ENCODE measurements around the gene SRGAP1.
"Not testable (repeated sequence)": the region's sequence is repeated elsewhere in the genome, so short reads cannot be mapped to it uniquely, and the experiment has no call there.

The SRGAP1 gene

GRCh38 chr12:64085154-64085553, 240.7 kb downstream of the SRGAP1 start:
- no peak for DNase-seq (ENCODE audit: low spot score)

DNA sequence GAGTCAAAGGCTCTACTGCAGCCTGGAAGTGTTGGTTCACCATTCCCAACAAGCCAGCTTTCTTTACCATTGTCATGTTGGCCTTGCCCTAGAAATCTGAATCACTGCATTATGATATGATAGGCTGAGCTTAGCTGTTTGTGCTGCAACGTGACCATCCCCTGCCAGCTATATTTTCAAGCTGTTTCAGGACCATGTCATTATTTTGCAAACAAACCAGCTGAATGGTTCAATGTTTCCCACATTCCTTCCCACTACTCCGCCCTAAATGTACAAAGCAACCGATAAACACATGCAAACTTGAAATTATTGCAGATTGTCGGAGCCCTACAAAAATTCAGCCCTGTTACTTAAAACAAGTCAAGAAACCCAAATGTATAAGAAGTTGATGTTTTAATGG, 241.5 kb downstream of the SRGAP1 start:
- DNase-seq (ENCODE audit: low spot score): no peak

- no peak for DNase-seq (ENCODE audit: low spot score)
Measured at GRCh38 chr12:64086946-64087345, 242.4 kb downstream of the SRGAP1 start.

GRCh38 chr12:64087761-64088160, 243.3 kb downstream of the SRGAP1 start:
- DNase-seq (ENCODE audit: low spot score): no peak

- DNase-seq (ENCODE audit: low spot score): peak; percentile 95
Measured at GRCh38 chr12:64088431-64089349, 244.2 kb downstream of the SRGAP1 start.

DNA sequence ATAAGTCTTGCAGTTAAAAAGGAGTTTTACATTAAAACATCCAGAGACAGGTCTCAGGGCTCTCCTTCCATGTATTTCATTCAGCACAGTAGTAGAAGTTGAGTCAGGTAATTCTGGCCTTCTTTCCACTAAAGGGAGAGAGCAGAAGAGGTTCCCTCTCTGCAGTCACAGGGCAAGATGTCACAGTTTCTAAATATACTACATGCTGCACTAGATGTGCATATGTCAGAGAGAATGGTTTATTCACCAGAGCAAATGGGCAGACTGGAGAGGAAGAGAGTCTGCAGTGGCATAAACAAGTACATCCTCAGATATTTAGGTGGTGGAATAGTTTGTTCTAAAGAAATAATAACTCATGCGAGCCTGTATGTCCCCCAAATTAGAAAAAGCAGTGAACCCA, 245.5 kb downstream of the SRGAP1 start:
- no peak for DNase-seq (ENCODE audit: low spot score)

DNA sequence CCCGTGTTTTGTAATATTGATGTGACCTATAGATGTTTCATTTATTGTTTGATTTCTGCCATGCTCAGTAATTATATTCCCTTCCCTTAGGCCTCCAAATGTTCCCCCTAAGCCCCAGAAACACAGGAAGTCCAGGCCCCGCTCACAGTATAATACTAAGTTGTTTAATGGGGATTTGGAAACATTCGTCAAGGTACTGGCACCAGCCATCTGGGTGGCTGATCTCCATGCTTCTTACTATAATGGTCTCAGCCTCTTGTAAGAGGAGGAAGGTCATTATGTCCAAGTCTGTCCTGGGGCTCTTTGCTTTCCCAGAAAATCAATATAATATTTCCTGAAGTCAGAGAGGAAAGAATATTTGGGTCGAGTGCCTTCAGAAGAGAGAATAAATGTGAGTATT, 246.7 kb downstream of the SRGAP1 start:
- DNase-seq (ENCODE audit: low spot score): no peak

DNA sequence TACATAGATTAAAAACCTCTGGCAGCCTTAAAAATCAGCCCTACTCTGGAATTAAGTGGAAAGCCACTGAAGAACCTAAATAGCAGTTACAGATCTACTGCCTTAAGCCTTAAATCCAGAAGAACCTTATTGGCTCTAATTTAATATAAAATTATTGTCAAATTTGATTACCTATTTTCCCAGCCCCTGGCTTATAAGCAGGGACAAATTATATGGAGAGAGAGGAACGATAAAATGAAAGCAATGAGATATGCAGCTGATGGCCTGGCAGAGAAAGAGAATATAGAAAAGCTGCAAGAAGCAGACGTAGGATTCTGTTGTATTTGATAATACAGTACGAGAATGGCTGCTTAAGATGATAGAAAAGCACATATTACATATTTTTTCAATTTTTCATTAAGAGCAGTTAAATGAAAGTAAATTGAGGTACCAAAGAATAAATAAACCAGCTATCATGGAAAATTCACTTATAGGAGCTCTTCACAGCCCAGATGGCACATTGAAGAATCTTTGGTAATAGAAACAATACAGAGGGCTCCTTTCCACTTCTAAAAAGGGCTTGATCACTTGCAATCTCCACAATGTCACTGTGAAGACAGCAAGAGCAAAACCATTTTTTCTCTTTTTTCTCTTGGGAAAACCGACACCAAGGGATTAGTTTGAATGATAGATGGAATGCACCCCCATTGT, 248.2 kb downstream of the SRGAP1 start:
- DNase-seq (ENCODE audit: low spot score): no peak

DNA sequence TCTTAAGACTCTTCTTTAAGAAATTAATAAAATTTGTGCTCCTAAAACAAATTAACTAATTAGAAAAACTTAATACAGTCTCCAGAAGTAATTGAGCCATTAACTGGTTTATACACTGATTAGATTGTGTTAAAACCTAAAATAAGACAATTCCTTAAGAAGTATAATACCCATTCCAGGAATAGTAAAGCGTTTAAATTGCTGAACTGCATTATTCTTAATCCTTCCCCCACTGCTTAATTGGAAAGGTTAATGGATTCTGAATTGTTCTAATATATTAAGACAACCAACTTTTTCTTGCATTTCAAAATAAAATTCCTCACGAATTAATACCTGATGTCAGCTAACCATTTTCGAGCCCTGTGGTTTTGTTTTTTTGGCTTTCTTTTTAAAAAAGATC, 249.2 kb downstream of the SRGAP1 start:
- no peak for DNase-seq (ENCODE audit: low spot score)

GRCh38 chr12:64097366-64098105, 253.0 kb downstream of the SRGAP1 start:
- no peak for DNase-seq (ENCODE audit: low spot score)

GRCh38 chr12:64098709-64099354, 254.3 kb downstream of the SRGAP1 start:
- DNase-seq (ENCODE audit: low spot score): no peak

DNA sequence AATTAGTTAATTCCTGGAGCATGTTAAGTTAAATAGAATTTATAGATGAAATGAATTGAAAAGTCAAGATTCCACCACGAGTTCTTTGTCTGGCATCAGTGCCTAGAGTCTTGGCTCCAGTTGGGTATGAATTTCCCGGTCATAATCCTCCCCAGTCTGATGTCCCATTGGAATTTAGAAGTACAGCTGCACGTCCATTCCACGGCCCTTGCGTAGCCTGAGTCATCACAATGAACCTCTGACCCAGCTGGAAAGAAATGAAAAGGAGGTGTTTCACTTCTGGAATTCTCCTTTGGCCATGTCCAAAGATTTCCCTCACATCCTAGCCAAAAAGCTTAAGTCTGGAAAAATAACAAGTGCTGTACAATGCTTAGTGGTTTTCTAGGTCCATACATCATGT, 254.9 kb downstream of the SRGAP1 start:
- DNase-seq (ENCODE audit: low spot score): no peak

DNA sequence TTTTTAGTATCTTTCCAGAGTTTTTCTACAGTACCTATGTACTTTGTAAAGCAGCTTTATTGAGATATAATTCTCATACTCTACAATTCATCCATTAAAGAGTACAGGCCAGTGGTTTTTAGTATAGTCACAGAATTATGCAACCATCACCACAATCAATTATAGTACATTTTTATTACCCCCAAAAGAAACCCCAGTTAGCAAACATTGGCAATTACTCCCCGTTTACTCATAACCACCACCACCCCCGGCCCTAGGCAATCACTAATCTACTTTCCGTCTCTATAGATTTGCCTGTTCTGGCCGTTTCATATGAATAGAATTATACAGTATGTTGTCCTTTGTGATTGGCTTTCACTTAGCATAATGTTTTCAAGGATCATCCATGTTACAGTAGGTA, 257.8 kb downstream of the SRGAP1 start:
- DNase-seq (ENCODE audit: low spot score): peak; percentile 8

- DNase-seq (ENCODE audit: low spot score): no peak
Measured at GRCh38 chr12:64103825-64104740, 259.6 kb downstream of the SRGAP1 start.

GRCh38 chr12:64105026-64105425, 260.5 kb downstream of the SRGAP1 start:
- DNase-seq (ENCODE audit: low spot score): no peak

- DNase-seq (ENCODE audit: low spot score): no peak
Measured at GRCh38 chr12:64107776-64108175, 263.3 kb downstream of the SRGAP1 start.

GRCh38 chr12:64109706-64110105, 265.2 kb downstream of the SRGAP1 start:
- DNase-seq (ENCODE audit: low spot score): no peak

DNA sequence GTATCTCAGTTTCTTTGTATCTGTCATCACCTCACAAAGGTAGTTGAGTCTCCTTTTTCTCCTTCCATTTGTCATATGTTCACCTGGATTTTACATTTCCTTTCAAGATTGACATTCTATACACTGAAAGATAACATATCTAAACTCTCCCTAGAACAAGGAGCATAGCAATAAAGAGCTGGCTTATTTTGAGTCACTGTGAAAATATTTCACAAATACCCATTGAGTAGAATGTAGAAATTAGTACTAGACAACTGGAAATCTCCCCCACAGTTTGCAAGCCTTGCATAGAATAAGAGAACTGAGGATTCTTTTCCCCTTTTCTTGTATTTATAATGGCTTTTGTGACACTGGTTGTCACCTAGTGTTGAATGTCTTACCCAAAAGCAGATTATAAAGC, 266.4 kb downstream of the SRGAP1 start:
- no peak for DNase-seq (ENCODE audit: low spot score)

GRCh38 chr12:64116969-64117368, 272.5 kb downstream of the SRGAP1 start:
- DNase-seq (ENCODE audit: low spot score): no peak

DNA sequence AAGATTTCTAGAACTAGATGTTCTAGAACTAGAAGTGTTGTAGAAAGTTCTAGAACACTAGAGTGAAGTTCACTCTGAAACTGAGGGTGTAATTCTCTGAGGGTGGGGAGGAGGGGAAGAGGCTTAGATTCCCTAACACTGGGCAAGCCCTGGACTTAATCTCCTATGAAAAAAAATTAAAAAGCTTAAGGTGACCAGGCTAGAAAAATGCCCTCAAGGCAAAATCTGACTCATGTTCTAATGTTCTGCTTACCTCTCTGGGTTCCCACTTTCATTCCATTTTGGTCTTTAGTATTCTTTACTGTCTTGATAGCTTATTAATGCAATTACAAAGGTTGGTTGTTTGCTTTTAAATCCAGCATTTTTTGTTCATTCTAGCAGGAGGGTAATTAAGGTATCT, 276.1 kb downstream of the SRGAP1 start:
- DNase-seq (ENCODE audit: low spot score): no peak

DNA sequence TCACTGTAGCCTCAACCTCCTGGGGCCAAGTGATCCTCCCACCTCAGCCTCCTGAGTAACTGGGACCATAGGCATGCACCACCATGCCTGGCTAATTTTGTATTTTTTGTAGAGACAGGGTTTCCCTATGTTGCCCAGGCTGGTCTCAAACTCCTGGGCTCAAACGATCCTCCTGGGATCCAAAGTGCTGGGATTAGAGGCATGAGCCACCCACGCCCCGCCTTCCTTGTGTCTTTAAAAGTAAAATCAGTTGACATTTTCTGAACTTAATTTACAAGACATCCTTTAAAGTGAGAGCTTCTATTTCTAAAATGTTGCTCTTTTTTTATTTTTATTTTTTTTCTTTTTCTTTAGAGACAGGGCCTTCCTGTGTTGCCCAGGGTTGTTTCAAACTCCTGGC, 276.6 kb downstream of the SRGAP1 start:
- DNase-seq (ENCODE audit: low spot score): not testable (repeated sequence)

Measured in SW480 (cell line).